COLO668 (cell line): Measurements from ENCODE around the gene LAMA2.

ENCODE experiments used
- DNase-seq: peaks from one replicate; lab custom pipeline; 2025; ENCODE audit not compliant: unreplicated experiment; lab: John Stamatoyannopoulos, UW

Gene LAMA2

GRCh38 chr6:129419324-129419723, 536.4 kb downstream of the LAMA2 start:
- DNase-seq: no peak

- no peak for DNase-seq
These were observed 543.4 kb downstream of the LAMA2 start for GRCh38 chr6:129426343-129426742.

- DNase-seq: no peak
These were observed 547.0 kb downstream of the LAMA2 start for GRCh38 chr6:129429956-129430355.

GRCh38 chr6:129432738-129433137, 549.8 kb downstream of the LAMA2 start:
- no peak for DNase-seq

- DNase-seq: no peak
These were observed 551.2 kb downstream of the LAMA2 start for GRCh38 chr6:129434091-129434490.

- no peak for DNase-seq
These were observed 557.8 kb downstream of the LAMA2 start for GRCh38 chr6:129440691-129441090.

- DNase-seq: no peak
These were observed 561.7 kb downstream of the LAMA2 start for GRCh38 chr6:129444683-129445082.

GRCh38 chr6:129446272-129447197, 563.6 kb downstream of the LAMA2 start:
- DNase-seq: no peak

GRCh38 chr6:129447198-129447565, 564.2 kb downstream of the LAMA2 start:
- DNase-seq: no peak

- no peak for DNase-seq
These were observed 566.0 kb downstream of the LAMA2 start for GRCh38 chr6:129448965-129449364.

GRCh38 chr6:129451187-129451586, 568.2 kb downstream of the LAMA2 start:
- DNase-seq: no peak

GRCh38 chr6:129453073-129453472, 570.1 kb downstream of the LAMA2 start:
- no peak for DNase-seq

- DNase-seq: no peak
These were observed 571.5 kb downstream of the LAMA2 start for GRCh38 chr6:129454488-129454887.

- no peak for DNase-seq
These were observed 572.3 kb downstream of the LAMA2 start for GRCh38 chr6:129455126-129455769.

- no peak for DNase-seq
These were observed 577.3 kb downstream of the LAMA2 start for GRCh38 chr6:129460221-129460620.

GRCh38 chr6:129469070-129469662, 586.2 kb downstream of the LAMA2 start:
- DNase-seq: no peak

GRCh38 chr6:129472239-129472638, 589.3 kb downstream of the LAMA2 start:
- DNase-seq: no peak

- DNase-seq: no peak
These were observed 590.6 kb downstream of the LAMA2 start for GRCh38 chr6:129473546-129473945.

- DNase-seq: no peak
These were observed 592.7 kb downstream of the LAMA2 start for GRCh38 chr6:129475477-129476247.

GRCh38 chr6:129476248-129476564, 593.3 kb downstream of the LAMA2 start:
- no peak for DNase-seq

GRCh38 chr6:129476810-129477209, 593.9 kb downstream of the LAMA2 start:
- DNase-seq: no peak
